Measurements from ENCODE around the gene PGBD5.

GRCh38 chr1:230266456-230266855 is 159.7 kb downstream of the PGBD5 start:
- TF ChIP-seq ETV6 (CRISPR knock-in tag; conservative IDR thresholded peaks at IDR 0.05) (no peak), ZNF142 (CRISPR knock-in tag; IDR thresholded peaks at IDR 0.05) (no peak), ZFP90 (CRISPR knock-in tag; IDR thresholded peaks at IDR 0.05; ENCODE audit: borderline replicate concordance) (no peak), ELF1 (CRISPR knock-in tag; IDR thresholded peaks at IDR 0.05) (no peak), EED (CRISPR knock-in tag; IDR thresholded peaks at IDR 0.05) (no peak), CTCF (CRISPR knock-in tag; IDR thresholded peaks at IDR 0.05) (no peak), PCBP2 (optimal IDR thresholded peaks at IDR 0.05; ENCODE audit: low read depth, low read length, poor library complexity, severe bottlenecking) (no peak), PATZ1 (CRISPR knock-in tag; IDR thresholded peaks at IDR 0.05) (no peak)
